SK-N-DZ (cell line): ENCODE data around the gene CHST13.

ENCODE experiments used
- DNase-seq: peaks from one replicate; pipeline ENCODE4 v3.0.0-alpha.2; 2015; ENCODE audit warnings: low spot score

Gene CHST13

GRCh38 chr3:126508564-126508964 lies 15.4 kb upstream of the CHST13 start:
- no peak for DNase-seq

- DNase-seq: no peak
Observed at GRCh38 chr3:126509597-126510307, 14.2 kb upstream of the CHST13 start.

- no peak for DNase-seq
Observed at GRCh38 chr3:126510308-126510910, 13.5 kb upstream of the CHST13 start.

GRCh38 chr3:126511291-126511690 lies 12.7 kb upstream of the CHST13 start:
- DNase-seq: no peak

- no peak for DNase-seq
Observed at GRCh38 chr3:126512026-126512425, 11.9 kb upstream of the CHST13 start.

GRCh38 chr3:126512916-126513650 lies 10.9 kb upstream of the CHST13 start:
- no peak for DNase-seq

- no peak for DNase-seq
Observed at GRCh38 chr3:126514161-126514560, 9.8 kb upstream of the CHST13 start.

GRCh38 chr3:126515066-126515706 lies 8.8 kb upstream of the CHST13 start:
- DNase-seq: no peak

- no peak for DNase-seq
Observed at GRCh38 chr3:126516152-126516935, 7.6 kb upstream of the CHST13 start.

- no peak for DNase-seq
Observed at GRCh38 chr3:126516936-126517290, 7.0 kb upstream of the CHST13 start.

- DNase-seq: no peak
Observed at GRCh38 chr3:126517291-126517951, 6.5 kb upstream of the CHST13 start, which contains the start of gene UROC1. UROC1 (minus strand) TSS chr3:126517773; CDS start chr3:126517719, 54 bp downstream.

- DNase-seq: no peak
Observed at GRCh38 chr3:126517986-126518778, 5.8 kb upstream of the CHST13 start.

- no peak for DNase-seq
Observed at GRCh38 chr3:126518779-126519177, 5.2 kb upstream of the CHST13 start.

- no peak for DNase-seq
Observed at GRCh38 chr3:126519506-126520455, 4.2 kb upstream of the CHST13 start.

- no peak for DNase-seq
Observed at GRCh38 chr3:126521122-126521891, 2.6 kb upstream of the CHST13 start.

GRCh38 chr3:126522363-126522788 lies 1.6 kb upstream of the CHST13 start:
- peak; percentile 60 for DNase-seq

- peak; percentile 35 for DNase-seq
Observed at GRCh38 chr3:126524429-126524988, 554 bp downstream of the CHST13 start.
